Measurements from ENCODE around the gene SEMA6B.

SEMA6B gene

DNA sequence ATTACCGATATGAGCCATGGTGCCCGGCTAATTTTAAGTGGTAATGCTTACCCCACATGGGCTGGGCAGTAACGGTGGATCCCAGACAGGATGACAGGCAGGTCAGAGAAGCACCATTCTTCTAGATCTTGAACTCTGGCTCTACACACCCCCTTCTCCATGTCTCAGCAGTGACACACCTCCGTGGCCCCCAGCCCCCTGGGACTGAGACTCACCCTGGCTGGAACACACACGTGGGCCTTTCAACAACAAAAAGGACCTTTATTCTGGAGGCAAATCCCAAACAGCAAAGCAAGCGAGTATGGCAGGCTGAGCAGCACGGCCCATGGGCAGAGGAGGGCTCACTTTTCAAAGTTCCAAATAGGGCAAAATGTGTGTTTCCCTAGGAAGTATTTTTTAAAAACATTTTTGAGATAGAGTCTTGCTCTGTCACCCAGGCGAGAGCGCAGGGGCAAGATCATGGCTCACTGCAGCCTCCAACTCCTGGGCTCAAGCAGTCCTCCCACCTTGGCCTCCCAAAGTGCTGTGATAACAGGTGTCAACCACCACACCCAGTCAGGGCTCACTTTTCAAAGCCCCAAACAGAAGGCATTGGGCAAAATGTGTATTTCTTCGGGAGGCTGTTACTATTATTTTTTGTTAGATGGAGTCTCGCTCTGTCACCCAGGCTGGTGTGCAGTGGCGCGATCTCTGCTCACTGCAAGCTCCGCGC lies 37.0 kb downstream of the SEMA6B start:
- no peak for DNase-seq

DNA sequence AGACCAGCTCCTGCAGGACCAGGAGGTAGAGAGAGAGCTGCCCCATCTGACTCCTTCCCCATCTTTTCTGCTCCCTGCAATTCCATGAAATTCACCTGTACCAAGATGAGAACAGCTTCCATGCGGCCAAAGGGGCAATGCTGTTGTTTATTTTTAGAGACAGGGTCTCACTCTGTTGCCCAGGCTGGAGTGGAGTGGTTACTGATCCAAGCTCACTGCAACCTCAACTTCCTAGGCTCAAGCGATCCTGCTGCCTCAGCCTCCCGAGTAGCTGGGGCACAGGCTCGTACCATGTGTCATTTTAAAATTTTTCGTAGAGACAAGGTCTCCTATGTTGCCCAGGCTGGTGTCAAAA lies 37.6 kb downstream of the SEMA6B start:
- no peak for DNase-seq

DNA sequence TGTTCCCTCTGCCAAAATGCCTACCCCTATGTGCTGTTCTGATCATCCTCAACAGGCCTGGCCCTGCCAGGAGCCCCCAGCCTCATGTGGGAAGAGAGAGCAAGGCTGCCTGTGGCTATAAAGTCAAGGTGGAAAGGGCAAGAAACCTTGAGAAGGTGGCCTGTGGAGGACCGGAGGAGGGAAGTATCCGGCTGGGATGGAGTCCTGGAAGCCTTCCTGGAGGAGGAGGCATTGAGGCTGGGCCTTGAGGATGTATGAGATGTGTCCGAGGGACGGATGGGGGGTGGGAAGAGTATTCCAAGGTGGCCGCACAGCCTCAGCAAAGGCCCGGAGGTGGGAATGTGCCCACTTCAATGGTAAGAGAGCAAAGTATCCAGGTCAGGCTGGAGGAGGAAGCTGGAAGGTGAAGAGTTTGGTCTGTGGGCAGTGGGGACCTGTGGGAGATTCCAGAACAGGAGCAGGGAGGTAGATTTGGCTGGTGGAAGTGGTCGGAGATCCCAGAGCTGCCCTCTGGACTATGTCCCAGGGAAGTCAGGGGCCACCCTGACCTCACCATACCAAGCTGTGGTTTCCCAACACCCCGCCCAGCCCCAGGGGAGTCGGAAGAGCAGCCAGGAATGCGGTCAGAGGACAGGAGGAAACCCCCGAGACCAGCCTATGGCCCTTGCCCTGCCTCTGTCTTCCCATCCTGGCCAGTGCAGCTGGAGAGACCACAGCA lies 38.2 kb downstream of the SEMA6B start:
- DNase-seq, result no peak

DNA sequence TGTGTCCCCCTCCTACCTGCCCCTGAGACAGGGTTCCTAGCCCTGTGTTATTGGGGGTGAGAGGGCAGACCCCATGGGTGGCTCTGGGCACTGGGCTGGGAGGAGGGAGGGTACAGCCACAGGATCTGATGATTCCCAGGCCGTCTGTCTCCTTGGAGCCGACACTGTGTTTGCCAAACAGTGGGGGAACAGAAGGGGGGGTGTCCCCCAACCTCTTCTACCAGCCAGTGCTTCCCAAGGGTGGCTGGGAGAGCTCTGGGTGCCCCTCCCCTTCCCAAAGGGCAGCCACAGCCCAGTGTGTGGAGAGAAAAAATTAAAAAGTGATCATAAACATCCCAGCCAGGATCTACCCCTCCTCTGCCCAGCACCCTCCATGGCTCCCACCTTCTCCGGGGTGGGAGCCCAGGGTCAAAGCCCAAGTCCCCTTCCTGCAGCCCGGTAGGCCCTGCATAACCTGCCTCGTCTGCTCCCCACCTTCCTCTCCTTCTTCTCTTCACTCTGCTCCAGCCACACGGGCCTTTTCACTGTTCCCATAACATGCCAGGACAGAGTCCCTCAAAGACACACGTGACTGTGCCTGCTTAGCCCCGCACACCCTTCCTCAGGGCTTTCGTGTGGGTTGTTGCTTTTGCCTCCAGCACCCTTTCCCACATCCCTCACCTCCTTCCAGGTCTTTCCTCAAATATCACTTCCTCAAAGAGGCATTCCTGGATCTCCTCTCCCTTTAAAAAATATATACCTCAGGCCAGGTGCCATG lies 39.8 kb downstream of the SEMA6B start:
- no peak for DNase-seq

DNA sequence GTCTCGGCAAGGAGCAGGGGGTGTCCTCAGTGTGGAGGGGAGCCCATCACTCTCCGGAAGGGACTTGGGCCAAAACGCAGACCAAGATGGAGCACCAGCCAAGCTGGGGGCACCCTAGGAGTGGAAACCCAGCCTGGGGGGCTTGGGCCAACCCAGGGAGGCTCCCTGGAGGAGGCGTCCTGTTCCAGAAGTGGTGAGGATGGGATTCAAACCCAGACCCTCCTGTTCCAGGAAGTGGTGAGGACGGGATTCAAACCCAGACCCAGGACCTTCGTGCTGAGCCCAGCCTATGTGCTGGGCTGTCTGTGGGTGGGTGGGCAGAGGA lies 40.4 kb downstream of the SEMA6B start:
- no peak for DNase-seq

DNA sequence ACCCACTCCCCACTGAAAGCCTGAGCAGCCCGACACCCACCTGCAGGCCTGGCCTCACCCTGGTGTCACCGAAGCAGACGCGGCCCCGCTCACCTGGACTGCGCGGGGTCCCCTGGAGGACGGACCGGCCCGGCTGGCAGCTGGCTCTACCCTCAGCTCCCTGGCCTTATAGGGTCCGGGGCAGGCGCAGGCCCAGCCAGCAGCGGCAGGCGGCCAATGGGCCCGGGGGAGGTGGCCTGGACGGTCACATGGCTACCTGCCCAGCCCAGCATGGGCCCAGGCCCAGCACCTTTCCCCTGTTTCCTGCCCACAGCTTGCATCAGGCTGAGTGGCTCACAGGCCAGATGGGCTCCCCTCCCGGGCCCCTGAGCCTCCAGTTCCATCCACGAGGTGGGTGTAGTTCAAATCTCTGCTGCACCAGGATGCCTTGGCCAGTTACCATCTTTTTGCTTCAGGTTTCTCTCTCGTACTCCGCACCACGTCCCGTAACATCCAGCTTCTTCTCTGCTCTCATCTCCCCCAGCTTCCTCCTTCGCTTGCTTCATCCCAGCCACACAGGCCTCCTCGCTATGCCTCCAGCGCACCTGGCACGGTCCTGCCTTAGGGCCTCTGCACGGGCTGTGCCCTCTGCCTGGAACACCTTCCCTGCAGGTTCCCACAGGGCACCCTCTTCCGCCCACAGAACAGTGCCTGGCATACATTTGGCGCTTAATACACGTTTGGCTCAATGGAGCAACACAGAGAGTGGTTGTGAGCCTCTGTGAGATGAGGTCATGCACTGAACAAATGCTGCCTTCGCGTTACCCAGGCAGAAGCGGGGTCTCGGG lies 40.9 kb downstream of the SEMA6B start, which contains the start of gene PLIN4:
Gene PLIN4 (minus strand): TSS at position 142 of the 827 bp plus-strand sequence. CDS start 214 bp downstream, outside the sequence.
- no peak for DNase-seq

DNA sequence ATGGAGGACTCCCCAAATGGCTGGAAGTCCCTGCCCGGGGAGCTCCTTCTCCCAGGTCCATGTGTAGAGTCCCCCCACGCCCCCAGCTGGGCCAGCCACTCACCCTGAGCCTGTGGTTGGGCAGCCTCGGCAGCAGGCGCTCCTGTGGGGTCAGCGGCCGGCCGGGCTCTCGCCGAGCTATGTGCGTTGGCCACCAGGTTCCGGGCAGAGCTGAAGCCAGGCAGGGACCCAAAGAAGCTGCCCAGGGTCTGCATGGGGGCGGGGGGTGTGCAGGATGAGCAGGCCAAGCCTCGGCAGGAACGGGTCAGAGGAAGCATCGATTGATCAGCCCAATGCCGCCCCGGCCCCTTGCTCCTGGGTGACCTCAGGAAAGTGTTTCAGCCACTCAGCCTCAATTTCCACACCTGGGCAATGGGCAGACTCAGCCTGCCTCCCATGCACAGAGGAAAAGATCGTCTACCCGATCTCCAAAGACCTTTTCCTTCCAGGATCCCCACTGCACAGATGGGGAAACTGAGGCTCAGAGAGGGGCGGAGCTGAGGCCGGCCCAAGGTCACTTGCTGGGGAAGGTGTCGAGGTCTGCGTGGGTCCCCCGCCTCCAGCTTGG lies 41.9 kb downstream of the SEMA6B start:
- no peak for DNase-seq

DNA sequence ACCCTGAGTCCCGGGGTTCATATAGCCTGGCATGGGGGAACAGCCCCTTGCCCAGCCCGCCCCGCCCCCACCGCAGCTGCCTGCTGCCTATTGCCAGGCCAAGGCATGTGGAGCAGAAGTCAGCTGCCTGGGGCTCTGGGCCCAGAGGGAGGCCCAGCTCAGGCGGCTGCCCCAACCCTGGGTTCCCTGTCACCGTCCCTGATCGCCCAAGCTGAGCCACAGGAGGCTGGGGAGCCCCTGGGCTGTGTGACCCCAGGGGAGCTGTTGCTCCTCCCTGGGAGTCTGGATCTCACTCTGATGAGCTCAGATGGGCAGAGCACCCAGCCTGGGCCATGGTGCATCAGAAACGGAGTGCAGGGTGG lies 42.6 kb downstream of the SEMA6B start:
- DNase-seq, result no peak

DNA sequence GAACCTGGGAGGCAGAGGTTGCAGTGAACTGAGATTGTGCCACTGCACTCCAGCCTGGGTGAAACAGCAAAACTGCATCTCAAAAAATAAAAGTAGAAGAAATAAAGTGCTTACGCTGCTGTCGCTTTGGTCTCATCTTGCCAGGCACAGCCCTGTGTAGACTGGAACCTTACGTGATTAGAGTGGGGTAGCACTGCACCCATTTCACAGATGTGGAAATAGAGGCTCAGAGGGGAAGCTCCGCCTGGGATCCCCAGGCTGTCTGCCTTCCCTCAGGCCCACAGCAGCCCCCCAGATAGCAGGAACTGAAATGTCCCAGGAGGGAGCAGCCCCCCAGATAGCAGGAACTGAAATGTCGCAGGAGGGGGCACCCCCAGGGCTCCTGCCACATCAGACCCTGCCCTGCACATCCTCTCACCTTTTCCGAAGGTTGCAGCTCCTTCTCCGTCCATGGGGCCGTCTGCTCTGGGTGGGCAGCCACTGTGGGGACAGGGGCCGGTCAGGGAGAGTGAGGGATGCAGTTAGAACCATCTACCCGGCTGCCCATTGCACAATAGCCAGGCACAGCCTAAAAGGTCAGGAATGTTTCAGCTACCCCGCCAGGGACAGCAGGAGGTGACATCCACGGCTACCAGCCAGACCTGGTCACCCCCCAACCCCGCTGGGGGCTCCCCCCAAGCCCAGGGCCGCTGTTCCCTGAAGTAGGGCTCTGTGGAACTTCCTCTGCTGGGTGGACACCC lies 43.1 kb downstream of the SEMA6B start:
- DNase-seq, result no peak

DNA sequence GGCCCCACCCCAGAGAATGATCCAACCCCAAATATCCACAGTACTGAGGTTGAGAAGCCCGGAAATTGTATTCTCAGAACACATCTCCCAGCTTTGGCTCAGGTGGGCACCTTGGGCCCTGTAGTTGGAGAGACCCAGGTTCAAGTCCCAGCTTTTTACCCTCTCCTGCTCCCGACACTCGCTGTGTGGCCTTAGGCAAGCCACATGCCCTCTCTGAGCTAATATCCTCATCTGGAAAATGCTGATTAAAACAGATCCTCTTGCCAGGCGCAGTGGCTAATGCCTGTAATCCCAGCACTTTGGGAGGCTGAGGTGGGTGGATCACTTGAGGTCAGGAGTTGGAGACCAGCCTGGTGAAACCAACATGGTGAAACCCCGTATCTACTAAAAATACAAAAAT lies 43.8 kb downstream of the SEMA6B start:
- no peak for DNase-seq

DNA sequence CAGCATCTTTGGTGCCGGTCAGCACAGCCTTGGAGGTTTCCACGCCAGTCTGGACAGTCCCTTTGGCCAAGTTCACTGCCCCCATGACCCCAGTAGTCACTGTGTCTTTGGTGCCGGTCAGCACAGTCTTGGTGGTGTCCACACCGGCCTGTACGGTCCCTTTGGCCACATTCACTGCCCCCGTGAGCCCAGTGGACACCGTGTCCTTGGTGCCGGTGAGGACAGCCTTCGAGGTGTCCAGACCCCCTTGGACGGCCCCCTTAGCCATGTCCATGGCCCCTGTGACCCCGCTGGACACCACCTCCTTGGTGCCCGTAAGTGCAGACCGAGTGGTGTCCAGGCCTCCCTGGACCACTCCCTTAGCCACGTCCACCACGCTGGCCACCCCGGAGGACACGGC lies 46.2 kb downstream of the SEMA6B start:
- DNase-seq, result no peak

DNA sequence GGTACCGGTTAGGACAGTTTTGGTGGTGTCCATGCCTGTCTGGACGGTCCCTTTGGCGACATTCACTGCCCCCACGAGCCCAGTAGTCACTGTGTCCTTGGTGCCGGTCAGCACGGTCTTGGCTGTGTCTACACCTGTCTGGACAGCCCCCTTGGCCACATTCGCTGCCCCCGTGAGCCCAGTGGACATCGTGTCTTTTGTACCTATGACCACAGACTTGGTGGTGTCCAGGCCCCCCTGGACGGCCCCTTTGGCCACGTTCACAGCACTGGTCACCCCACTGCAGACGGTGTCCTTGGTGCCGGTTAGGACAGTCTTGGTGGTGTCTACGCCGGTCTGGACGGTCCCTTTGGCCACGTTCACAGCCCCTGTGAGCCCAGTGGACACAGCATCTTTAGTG lies 47.4 kb downstream of the SEMA6B start:
- DNase-seq, result no peak

DNA sequence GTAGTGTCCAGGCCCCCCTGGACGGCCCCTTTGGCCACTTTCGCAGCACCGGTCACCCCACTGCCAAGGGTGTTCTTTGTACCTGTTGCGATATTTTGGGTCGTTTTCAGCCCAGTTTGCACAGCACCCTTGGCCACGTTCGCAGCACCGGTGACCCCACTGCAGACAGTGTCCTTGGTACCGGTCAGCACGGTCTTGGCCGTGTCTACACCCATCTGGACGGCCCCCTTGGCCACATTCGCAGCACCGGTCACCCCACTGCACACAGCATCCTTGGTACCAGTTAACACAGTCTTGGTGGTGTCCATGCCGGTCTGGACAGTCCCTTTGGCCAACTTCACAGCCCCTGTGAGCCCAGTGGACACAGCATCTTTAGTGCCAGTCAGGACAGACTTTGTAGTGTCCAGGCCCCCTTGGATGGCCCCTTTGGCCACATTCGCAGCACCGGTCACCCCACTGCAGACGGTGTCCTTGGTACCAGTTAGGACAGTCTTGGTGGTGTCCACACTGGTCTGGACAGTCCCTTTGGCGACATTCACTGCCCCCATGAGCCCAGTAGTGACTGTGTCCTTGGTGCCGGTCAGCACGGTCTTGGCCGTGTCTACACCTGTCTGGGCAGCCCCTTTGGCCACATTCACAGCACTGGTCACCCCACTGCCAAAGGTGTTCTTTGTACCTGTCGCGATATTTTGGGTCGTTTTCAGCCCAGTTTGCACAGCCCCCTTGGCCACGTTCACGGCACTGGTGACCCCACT lies 48.0 kb downstream of the SEMA6B start:
- no peak for DNase-seq

DNA sequence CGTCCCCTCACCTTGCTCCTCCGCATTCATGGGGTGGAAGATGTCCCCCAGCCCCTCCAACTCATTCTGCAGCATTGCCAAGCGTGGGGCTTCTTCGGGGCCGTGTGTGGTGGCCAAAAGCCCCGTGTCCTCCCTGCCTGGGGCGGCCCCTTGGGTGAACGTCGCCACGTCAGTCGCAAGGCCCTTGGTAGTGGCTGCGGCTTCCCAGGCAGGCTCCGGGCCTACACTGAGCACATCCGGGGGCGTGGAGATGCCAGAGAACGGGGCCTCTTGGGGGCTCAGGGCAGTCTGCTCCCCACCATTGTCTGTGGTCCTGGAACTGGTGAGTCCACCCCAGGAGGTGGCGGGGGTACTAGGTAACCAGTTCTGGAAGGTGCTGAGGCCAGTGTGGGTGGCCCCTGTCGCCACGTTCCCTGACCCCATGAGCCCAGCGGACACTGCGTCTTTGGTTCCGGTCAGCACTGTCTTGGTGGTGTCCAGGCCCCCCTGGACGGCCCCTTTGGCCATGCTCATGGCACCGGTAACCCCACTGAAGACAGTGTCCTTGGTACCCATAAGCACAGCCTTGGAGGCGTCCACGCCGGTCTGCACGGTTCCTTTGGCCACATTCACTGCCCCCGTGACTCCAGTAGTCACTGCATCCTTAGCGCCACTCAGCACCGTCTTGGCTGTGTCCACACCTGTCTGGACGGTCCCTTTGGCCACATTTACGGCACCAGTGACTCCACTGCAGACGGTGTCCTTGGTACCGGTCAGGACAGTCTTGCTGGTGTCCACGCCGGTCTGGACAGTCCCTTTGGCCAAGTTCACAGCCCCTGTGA lies 48.8 kb downstream of the SEMA6B start:
- no peak for DNase-seq

DNA sequence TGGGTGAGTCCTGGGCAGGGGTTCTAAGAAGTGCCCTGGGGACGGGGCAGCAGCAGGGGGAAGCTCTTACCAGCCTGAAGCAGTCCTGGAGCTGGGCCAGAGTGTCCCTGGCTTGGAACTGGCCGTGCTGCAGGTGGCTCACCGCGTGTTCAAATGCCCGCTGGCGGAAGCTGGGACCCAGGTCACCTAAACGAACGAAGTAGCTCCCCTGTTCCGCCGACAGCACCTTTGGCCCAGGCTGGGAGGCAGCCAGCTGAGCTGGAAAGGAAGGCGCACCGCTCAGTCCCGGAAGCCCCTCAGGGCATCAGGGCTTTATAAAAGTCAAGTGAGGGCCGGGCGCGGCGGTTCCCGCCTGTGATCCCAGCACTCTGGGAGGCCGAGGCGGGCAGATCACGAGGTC lies 50.8 kb downstream of the SEMA6B start:
- DNase-seq, result no peak

DNA sequence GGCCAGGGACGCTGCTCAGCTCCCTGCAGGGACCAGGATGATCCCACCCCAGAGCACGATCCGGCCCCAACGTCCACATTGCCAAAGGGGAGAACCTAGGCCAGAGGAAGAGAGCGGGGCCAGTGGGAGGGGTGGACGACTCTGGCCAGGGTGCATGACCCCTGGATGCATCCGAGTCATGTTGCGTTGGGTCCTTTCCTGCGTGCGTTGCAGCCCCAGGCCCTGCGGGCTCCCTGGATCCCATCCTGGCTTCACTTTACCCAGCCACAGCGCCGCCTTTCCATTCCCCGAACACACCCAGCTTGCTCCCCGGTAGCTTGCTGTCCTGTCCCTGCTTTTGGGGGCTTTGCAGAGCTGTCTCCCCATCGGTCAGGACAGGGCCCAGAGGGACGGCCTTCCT lies 51.7 kb downstream of the SEMA6B start:
- no peak for DNase-seq

DNA sequence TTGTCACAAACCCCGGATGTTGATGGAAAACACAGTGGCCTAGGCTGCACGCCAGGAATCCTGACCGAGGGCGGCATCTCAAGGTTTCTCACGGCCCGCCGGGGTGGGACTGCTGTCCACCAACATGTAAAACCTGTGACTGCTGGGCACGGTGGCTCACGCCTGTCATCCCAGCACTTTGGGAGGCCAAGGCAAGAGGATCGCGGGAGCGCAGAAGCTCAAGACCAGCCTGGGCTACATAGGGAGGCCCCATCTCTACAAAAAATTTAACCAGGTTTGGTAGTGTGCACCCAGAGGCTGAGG lies 52.4 kb downstream of the SEMA6B start:
- no peak for DNase-seq

DNA sequence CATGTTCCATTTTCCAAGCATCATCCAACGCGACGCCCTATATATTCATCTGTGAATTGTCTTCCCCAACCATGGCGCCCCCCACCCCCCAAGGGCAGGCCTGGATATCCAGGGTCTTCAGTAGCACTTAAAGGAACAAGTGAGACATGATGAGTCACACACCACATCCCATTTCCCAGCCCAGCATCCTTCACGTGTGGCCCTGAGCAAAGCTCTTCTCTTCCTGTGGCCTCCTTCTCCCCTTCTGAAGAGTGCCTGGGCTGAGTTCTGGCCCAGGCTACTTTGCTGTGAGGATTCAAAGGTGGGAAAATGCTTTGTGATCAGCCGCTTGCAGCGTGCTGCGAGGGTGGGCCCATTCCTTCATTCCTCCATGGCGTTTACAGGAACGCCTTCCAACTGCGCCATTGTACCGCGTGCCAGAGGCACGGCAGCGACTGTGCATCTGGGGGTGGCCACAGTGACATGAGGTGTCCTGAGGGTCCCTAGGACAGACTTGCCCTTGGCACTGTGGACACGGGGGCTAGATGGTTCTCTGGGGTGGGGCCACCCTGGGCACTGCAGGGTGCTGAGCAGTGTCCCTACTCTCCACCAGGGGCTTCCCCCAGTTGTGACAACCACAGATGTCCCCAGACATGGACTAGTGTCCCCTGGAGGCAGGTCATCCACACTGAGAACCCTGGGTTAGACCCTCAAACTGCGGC lies 52.9 kb downstream of the SEMA6B start:
- DNase-seq, result no peak

DNA sequence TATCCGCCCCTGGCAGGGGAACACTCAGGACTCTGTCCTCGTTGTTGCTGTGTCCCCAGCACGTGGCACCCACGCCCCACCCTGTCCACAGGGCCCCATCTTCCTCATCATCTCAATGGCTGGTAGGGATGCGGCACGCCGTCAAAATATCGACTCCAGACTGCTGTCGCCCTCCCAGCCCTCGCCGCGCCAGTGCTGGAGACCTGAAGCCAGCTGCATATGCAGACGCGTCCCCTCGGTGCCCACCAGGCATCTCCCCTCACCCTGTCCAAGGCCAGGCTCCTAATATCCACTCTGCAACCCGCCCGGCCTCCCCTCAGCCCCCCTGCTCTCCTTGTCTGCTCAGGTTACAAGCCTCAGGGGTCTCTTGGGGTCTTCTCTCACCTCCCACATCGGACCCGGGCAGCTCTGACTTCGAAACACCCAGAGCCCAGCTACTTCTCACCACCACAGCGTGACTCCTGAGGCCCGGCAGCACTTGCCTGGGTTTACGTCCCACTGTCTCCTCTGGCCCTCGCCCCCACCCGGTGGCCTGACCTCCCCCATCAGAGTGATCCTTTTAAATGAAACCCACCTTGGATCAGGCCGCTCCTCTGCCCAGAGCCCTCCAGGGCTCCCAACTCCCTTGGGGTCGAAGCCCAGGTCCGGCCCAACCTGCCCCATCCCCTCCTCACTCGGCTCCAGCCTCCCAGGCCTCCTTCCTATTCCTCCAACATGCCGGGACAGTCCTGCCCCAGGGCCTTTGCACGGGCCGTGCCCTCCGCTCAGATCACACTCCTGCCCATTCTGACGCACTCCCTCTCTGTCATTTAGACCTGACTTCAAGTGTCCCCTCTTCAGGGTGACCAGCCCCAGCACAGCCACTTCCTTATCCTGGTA lies 53.7 kb downstream of the SEMA6B start:
- DNase-seq, result no peak

Measured in CD4-positive, alpha-beta T cell treated with Interleukin-4 for 4 hours (primary cell).